ENCODE measurements around the gene DPAGT1.

The DPAGT1 gene

DNA sequence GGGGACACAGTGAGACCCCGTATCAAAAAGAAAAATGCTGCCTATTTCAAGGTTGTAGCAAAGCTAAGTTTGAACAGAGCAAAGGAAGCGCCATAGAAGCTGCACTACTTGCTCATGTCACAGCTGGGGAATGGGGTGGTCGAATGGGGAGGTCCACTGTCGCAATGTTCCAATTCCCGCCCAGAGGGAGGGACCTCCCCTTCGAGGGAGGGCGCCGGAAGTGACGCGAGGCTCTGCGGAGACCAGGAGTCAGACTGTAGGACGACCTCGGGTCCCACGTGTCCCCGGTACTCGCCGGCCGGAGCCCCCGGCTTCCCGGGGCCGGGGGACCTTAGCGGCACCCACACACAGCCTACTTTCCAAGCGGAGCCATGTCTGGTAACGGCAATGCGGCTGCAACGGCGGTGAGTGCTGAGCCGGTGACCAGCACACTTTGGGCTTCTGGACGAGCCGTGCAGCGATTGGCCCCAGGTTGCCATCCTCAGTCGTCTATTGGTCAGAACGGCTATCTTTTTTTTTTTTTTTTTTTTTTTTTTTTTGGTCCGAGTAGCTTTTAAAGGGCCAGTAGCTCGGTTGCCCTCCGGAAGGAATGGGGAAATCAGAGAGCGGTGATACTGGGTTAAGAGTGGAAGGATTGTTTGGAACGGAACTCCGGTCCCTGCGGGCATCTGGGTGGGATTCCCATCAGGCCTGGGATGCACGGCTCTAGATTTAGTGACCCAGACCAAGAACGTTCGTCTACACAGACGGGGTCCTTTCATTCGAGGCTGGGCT is 16.8 kb downstream of the DPAGT1 start, which contains the start of gene HMBS:
TSS of gene HMBS (plus strand) at position 219 of the 774 bp plus-strand sequence. CDS start at position 372, 153 bp downstream.
- H3K9ac ChIP-seq (ENCODE audit: low read length): peak within 1 kb of the TSS; percentile 97
- DNase-seq: peak; percentile 91 to 94
- peak within 1 kb of the TSS; percentile 90 for H3K14ac ChIP-seq (ENCODE audit: low read length)
- H3K4me1 ChIP-seq (ENCODE audit: control insufficient read depth in 1 of 2, insufficient read depth in 2 of 2, low read length in 2 of 2): peaks cover 7 to 8% of the 10 kb centered on the region in 2 experiments
- H3K4ac ChIP-seq (ENCODE audit: low read depth, low read length): peak within 1 kb of the TSS; percentile 77
- H3K23ac ChIP-seq (ENCODE audit: low read length): no peak within 1 kb of the TSS
- H2BK120ac ChIP-seq (ENCODE audit: insufficient read depth, low read length, poor library complexity): peak within 1 kb of the TSS; percentile 80
- H2AFZ ChIP-seq (ENCODE audit: insufficient read depth, low read length, poor library complexity): peak within 1 kb of the TSS; percentile 91
- peak within 1 kb of the TSS; percentile 88 for H4K12ac ChIP-seq (ENCODE audit: low read depth, low read length)
- H2AK5ac ChIP-seq (ENCODE audit: low read length): peak within 1 kb of the TSS; percentile 75
- WGBS (ENCODE audit: extremely low coverage, insufficient coverage, insufficient read length): no CpG with 5 or more reads among the region's 45 CpGs
- H4K8ac ChIP-seq (ENCODE audit: low read depth, low read length): peak within 1 kb of the TSS; percentile 95
- H4K91ac ChIP-seq (ENCODE audit: low read depth, low read length): peak within 1 kb of the TSS; percentile 86
- H3K79me2 ChIP-seq (ENCODE audit: control insufficient read depth, insufficient read depth, low read length, poor library complexity): peaks cover 7% of the 10 kb centered on the region
- H2BK12ac ChIP-seq (ENCODE audit: low read length): peak within 1 kb of the TSS; percentile 10
- no peaks in the 10 kb centered on the region for H3K9me3 ChIP-seq (ENCODE audit: insufficient read depth, low read depth, low read length)
- H3K4me3 ChIP-seq (ENCODE audit: low read depth, low read length): peak within 1 kb of the TSS; percentile 94
- peaks cover 10% of the 10 kb centered on the region for H3K79me1 ChIP-seq (ENCODE audit: low read length)
- peak within 1 kb of the TSS; percentile 80 for H3K18ac ChIP-seq (ENCODE audit: low read length)
- H3K27me3 ChIP-seq (ENCODE audit: insufficient read depth, low read length): no peaks in the 10 kb centered on the region
- peaks cover 22 to 31% of the 10 kb centered on the region in 2 experiments for H3K36me3 ChIP-seq (ENCODE audit: control insufficient read depth in 1 of 2, insufficient read depth in 2 of 2, low read length in 2 of 2)
- H3K27ac ChIP-seq (ENCODE audit: low read depth, low read length): peak within 1 kb of the TSS; percentile 87
- H2BK5ac ChIP-seq (ENCODE audit: low read depth, low read length, poor library complexity): peak within 1 kb of the TSS; percentile 94
- H3K4me2 ChIP-seq (ENCODE audit: low read length): peak within 1 kb of the TSS; percentile 87

GRCh38 chr11:119081682-119082260 is 19.9 kb downstream of the DPAGT1 start:
- no CpG with 5 or more reads among the region's 7 CpGs for WGBS (ENCODE audit: extremely low coverage, insufficient coverage, insufficient read length)

GRCh38 chr11:119078675-119079420 is 22.8 kb downstream of the DPAGT1 start:
- Histone ChIP-seq H2AK5ac (ENCODE audit: low read length) (no peak overlapping the region), H2BK5ac (ENCODE audit: low read depth, low read length, poor library complexity) (no peak overlapping the region), H4K91ac (ENCODE audit: low read depth, low read length) (no peak overlapping the region), H3K9ac (ENCODE audit: low read length) (no peak overlapping the region), H3K4me3 (ENCODE audit: low read depth, low read length) (no peak overlapping the region), H3K23ac (ENCODE audit: low read length) (no peak overlapping the region), H4K8ac (ENCODE audit: low read depth, low read length) (no peak overlapping the region), H3K79me1 (ENCODE audit: low read length) (no peaks in the 10 kb centered on the region), H3K4ac (ENCODE audit: low read depth, low read length) (no peak overlapping the region), H3K36me3 (ENCODE audit: control insufficient read depth in 1 of 2, insufficient read depth in 2 of 2, low read length in 2 of 2) (peaks cover 54 to 62% of the 10 kb centered on the region in 2 experiments), H2AFZ (ENCODE audit: insufficient read depth, low read length, poor library complexity) (no peak overlapping the region), H3K9me3 (ENCODE audit: insufficient read depth, low read depth, low read length) (no peaks in the 10 kb centered on the region), H3K18ac (ENCODE audit: low read length) (no peak overlapping the region), H2BK12ac (ENCODE audit: low read length) (no peak overlapping the region), H2BK120ac (ENCODE audit: insufficient read depth, low read length, poor library complexity) (no peak overlapping the region), H3K79me2 (ENCODE audit: control insufficient read depth, insufficient read depth, low read length, poor library complexity) (no peaks in the 10 kb centered on the region), H3K4me1 (ENCODE audit: control insufficient read depth in 1 of 2, insufficient read depth in 2 of 2, low read length in 2 of 2) (no peaks in the 10 kb centered on the region), H3K14ac (ENCODE audit: low read length) (no peak overlapping the region), H4K12ac (ENCODE audit: low read depth, low read length) (no peak overlapping the region), H3K27ac (ENCODE audit: low read depth, low read length) (no peak overlapping the region), H3K27me3 (ENCODE audit: insufficient read depth, low read length) (no peaks in the 10 kb centered on the region), H3K4me2 (ENCODE audit: low read length) (no peak overlapping the region)
- no CpG with 5 or more reads among the region's 19 CpGs for WGBS (ENCODE audit: extremely low coverage, insufficient coverage, insufficient read length)
- no peak for DNase-seq

More at GRCh38 chr11:119081682-119082260, 19.9 kb downstream of the DPAGT1 start:
- no peaks in the 10 kb centered on the region for H3K27me3 ChIP-seq (ENCODE audit: insufficient read depth, low read length)
- no peak overlapping the region for H3K14ac ChIP-seq (ENCODE audit: low read length)
- H3K36me3 ChIP-seq (ENCODE audit: control insufficient read depth in 1 of 2, insufficient read depth in 2 of 2, low read length in 2 of 2): peaks cover 46 to 55% of the 10 kb centered on the region in 2 experiments
- no peak overlapping the region for H4K91ac ChIP-seq (ENCODE audit: low read depth, low read length)
- H3K27ac ChIP-seq (ENCODE audit: low read depth, low read length): no peak overlapping the region
- peaks cover 7% of the 10 kb centered on the region for H3K79me2 ChIP-seq (ENCODE audit: control insufficient read depth, insufficient read depth, low read length, poor library complexity)
- no peak overlapping the region for H3K4ac ChIP-seq (ENCODE audit: low read depth, low read length)
- no peak overlapping the region for H4K8ac ChIP-seq (ENCODE audit: low read depth, low read length)
- no peak for DNase-seq
- H3K4me2 ChIP-seq (ENCODE audit: low read length): no peak overlapping the region
- no peak overlapping the region for H2BK12ac ChIP-seq (ENCODE audit: low read length)
- H3K9me3 ChIP-seq (ENCODE audit: insufficient read depth, low read depth, low read length): no peaks in the 10 kb centered on the region
- H3K4me3 ChIP-seq (ENCODE audit: low read depth, low read length): no peak overlapping the region
- no peak overlapping the region for H2BK120ac ChIP-seq (ENCODE audit: insufficient read depth, low read length, poor library complexity)
- H2AFZ ChIP-seq (ENCODE audit: insufficient read depth, low read length, poor library complexity): no peak overlapping the region
- H3K4me1 ChIP-seq (ENCODE audit: control insufficient read depth in 1 of 2, insufficient read depth in 2 of 2, low read length in 2 of 2): peaks cover 7 to 8% of the 10 kb centered on the region in 2 experiments
- H3K23ac ChIP-seq (ENCODE audit: low read length): no peak overlapping the region
- no peak overlapping the region for H2BK5ac ChIP-seq (ENCODE audit: low read depth, low read length, poor library complexity)
- H3K18ac ChIP-seq (ENCODE audit: low read length): no peak overlapping the region
- H2AK5ac ChIP-seq (ENCODE audit: low read length): no peak overlapping the region
- H3K9ac ChIP-seq (ENCODE audit: low read length): no peak overlapping the region
- no peak overlapping the region for H4K12ac ChIP-seq (ENCODE audit: low read depth, low read length)
- peaks cover 10% of the 10 kb centered on the region for H3K79me1 ChIP-seq (ENCODE audit: low read length)

- no peak overlapping the region for H3K18ac ChIP-seq (ENCODE audit: low read length)
- no CpG with 5 or more reads among the region's 11 CpGs for WGBS (ENCODE audit: extremely low coverage, insufficient coverage, insufficient read length)
Measured at GRCh38 chr11:119077839-119078238, 23.8 kb downstream of the DPAGT1 start.

More at GRCh38 chr11:119077839-119078238, 23.8 kb downstream of the DPAGT1 start:
- Histone ChIP-seq H3K9me3 (ENCODE audit: insufficient read depth, low read depth, low read length) (no peaks in the 10 kb centered on the region), H3K14ac (ENCODE audit: low read length) (no peak overlapping the region), H3K4me1 (ENCODE audit: control insufficient read depth in 1 of 2, insufficient read depth in 2 of 2, low read length in 2 of 2) (no peaks in the 10 kb centered on the region), H3K79me1 (ENCODE audit: low read length) (no peaks in the 10 kb centered on the region), H3K4ac (ENCODE audit: low read depth, low read length) (no peak overlapping the region), H3K23ac (ENCODE audit: low read length) (no peak overlapping the region), H2BK120ac (ENCODE audit: insufficient read depth, low read length, poor library complexity) (no peak overlapping the region), H3K4me3 (ENCODE audit: low read depth, low read length) (no peak overlapping the region), H2AK5ac (ENCODE audit: low read length) (no peak overlapping the region), H3K36me3 (ENCODE audit: control insufficient read depth in 1 of 2, insufficient read depth in 2 of 2, low read length in 2 of 2) (peaks cover 60 to 70% of the 10 kb centered on the region in 2 experiments), H3K27me3 (ENCODE audit: insufficient read depth, low read length) (no peaks in the 10 kb centered on the region), H2BK5ac (ENCODE audit: low read depth, low read length, poor library complexity) (no peak overlapping the region), H2BK12ac (ENCODE audit: low read length) (no peak overlapping the region), H3K27ac (ENCODE audit: low read depth, low read length) (no peak overlapping the region), H3K9ac (ENCODE audit: low read length) (no peak overlapping the region), H4K12ac (ENCODE audit: low read depth, low read length) (no peak overlapping the region), H4K91ac (ENCODE audit: low read depth, low read length) (no peak overlapping the region), H2AFZ (ENCODE audit: insufficient read depth, low read length, poor library complexity) (no peak overlapping the region), H3K79me2 (ENCODE audit: control insufficient read depth, insufficient read depth, low read length, poor library complexity) (no peaks in the 10 kb centered on the region), H3K4me2 (ENCODE audit: low read length) (no peak overlapping the region), H4K8ac (ENCODE audit: low read depth, low read length) (no peak overlapping the region)
- no peak for DNase-seq
